NCI-H2081 treated with DMSO at 0.1 percent for 48 hours (cell line): ENCODE measurements around the gene KRT3.

Experiments used
- DNase-seq: peaks from one replicate; lab custom pipeline; 2025; lab: John Stamatoyannopoulos, UW

KRT3 gene

GRCh38 chr12:52827499-52828090, 31.7 kb upstream of the KRT3 start:
- DNase-seq = no peak

GRCh38 chr12:52826611-52827498, 30.9 kb upstream of the KRT3 start:
- DNase-seq = no peak

- DNase-seq = no peak
These were observed 30.0 kb upstream of the KRT3 start for GRCh38 chr12:52825961-52826360.

- DNase-seq = no peak
These were observed 29.0 kb upstream of the KRT3 start for GRCh38 chr12:52824741-52825410.

GRCh38 chr12:52823761-52824450, 28.0 kb upstream of the KRT3 start:
- no peak for DNase-seq

- no peak for DNase-seq
These were observed 27.0 kb upstream of the KRT3 start for GRCh38 chr12:52822771-52823510.

GRCh38 chr12:52821826-52822660, 26.1 kb upstream of the KRT3 start:
- DNase-seq = no peak

- DNase-seq = no peak
These were observed 25.3 kb upstream of the KRT3 start for GRCh38 chr12:52821071-52821730.

- no peak for DNase-seq
These were observed 24.6 kb upstream of the KRT3 start for GRCh38 chr12:52820521-52820920.

- no peak for DNase-seq
These were observed 24.0 kb upstream of the KRT3 start for GRCh38 chr12:52819731-52820510.

- DNase-seq = no peak
These were observed 23.0 kb upstream of the KRT3 start for GRCh38 chr12:52818887-52819420.

GRCh38 chr12:52818388-52818787, 22.5 kb upstream of the KRT3 start:
- DNase-seq = no peak

GRCh38 chr12:52817699-52818238, 21.9 kb upstream of the KRT3 start:
- no peak for DNase-seq

- no peak for DNase-seq
These were observed 21.2 kb upstream of the KRT3 start for GRCh38 chr12:52817003-52817698.

GRCh38 chr12:52815676-52816588, 20.0 kb upstream of the KRT3 start:
- no peak for DNase-seq

- DNase-seq = no peak
These were observed 19.2 kb upstream of the KRT3 start for GRCh38 chr12:52815161-52815560.

GRCh38 chr12:52814710-52815155, 18.8 kb upstream of the KRT3 start:
- DNase-seq = no peak
